Bone marrow (tissue), 2 donors: ENCODE measurements around the gene PLEKHH2.
"Not testable (repeated sequence)": the region's sequence is repeated elsewhere in the genome, so short reads cannot be mapped to it uniquely, and the experiment has no call there.

Source experiments
- DNase-seq, 2 donors: peaks; one replicate each; lab custom pipeline; 2025; lab: John Stamatoyannopoulos, UW

Gene PLEKHH2

GRCh38 chr2:43636621-43637020, 439 bp upstream of the PLEKHH2 start:
- no peak for DNase-seq

GRCh38 chr2:43642363-43642762, 5.3 kb downstream of the PLEKHH2 start:
- DNase-seq, result no peak

GRCh38 chr2:43643680-43644079, 6.6 kb downstream of the PLEKHH2 start:
- no peak for DNase-seq

GRCh38 chr2:43648994-43649701, 12.1 kb downstream of the PLEKHH2 start:
- DNase-seq, result no peak

GRCh38 chr2:43653506-43653905, 16.4 kb downstream of the PLEKHH2 start:
- DNase-seq, result no peak

- no peak for DNase-seq
Observed at GRCh38 chr2:43657241-43657640, 20.2 kb downstream of the PLEKHH2 start.

- DNase-seq, result no peak
Observed at GRCh38 chr2:43675646-43676321, 38.7 kb downstream of the PLEKHH2 start.

GRCh38 chr2:43676322-43677050, 39.4 kb downstream of the PLEKHH2 start, which contains the start of gene C1GALT1C1L:
TSS of gene C1GALT1C1L (minus strand) at chr2:43676429. CDS start at chr2:43676322, 107 bp downstream.
- no peak for DNase-seq

- not testable (repeated sequence) for DNase-seq
Observed at GRCh38 chr2:43677783-43678182, 40.7 kb downstream of the PLEKHH2 start.

- DNase-seq, result no peak
Observed at GRCh38 chr2:43685357-43685756, 48.3 kb downstream of the PLEKHH2 start.

- DNase-seq, result no peak
Observed at GRCh38 chr2:43689999-43690398, 52.9 kb downstream of the PLEKHH2 start.

- no peak for DNase-seq
Observed at GRCh38 chr2:43692428-43692994, 55.5 kb downstream of the PLEKHH2 start.

GRCh38 chr2:43698140-43698539, 61.1 kb downstream of the PLEKHH2 start:
- DNase-seq, result not testable (repeated sequence)

GRCh38 chr2:43699761-43700160, 62.7 kb downstream of the PLEKHH2 start:
- DNase-seq, result no peak

GRCh38 chr2:43701111-43701510, 64.1 kb downstream of the PLEKHH2 start:
- DNase-seq, result no peak

GRCh38 chr2:43707255-43708015, 70.4 kb downstream of the PLEKHH2 start:
- DNase-seq, result no peak

GRCh38 chr2:43708178-43708577, 71.1 kb downstream of the PLEKHH2 start:
- DNase-seq, result no peak

- no peak for DNase-seq
Observed at GRCh38 chr2:43708891-43709290, 71.8 kb downstream of the PLEKHH2 start.

GRCh38 chr2:43710866-43711265, 73.8 kb downstream of the PLEKHH2 start:
- no peak for DNase-seq

- DNase-seq, result no peak
Observed at GRCh38 chr2:43714164-43714563, 77.1 kb downstream of the PLEKHH2 start.

GRCh38 chr2:43715300-43716098, 78.4 kb downstream of the PLEKHH2 start:
- DNase-seq, result no peak
